GM12891 (cell line): ENCODE results near the gene GGT6.

Experiments used
- POLR2A ChIP-seq: IDR thresholded peaks from 2 replicates; pipeline ENCODE4 v1.6.1; 2011; ENCODE audit warnings: low read depth, low read length, control low read depth
- SPI1 ChIP-seq: IDR thresholded peaks from 2 replicates; pipeline ENCODE4 v1.6.1; 2011; ENCODE audit warnings: low read depth, low read length, control low read depth

DNA sequence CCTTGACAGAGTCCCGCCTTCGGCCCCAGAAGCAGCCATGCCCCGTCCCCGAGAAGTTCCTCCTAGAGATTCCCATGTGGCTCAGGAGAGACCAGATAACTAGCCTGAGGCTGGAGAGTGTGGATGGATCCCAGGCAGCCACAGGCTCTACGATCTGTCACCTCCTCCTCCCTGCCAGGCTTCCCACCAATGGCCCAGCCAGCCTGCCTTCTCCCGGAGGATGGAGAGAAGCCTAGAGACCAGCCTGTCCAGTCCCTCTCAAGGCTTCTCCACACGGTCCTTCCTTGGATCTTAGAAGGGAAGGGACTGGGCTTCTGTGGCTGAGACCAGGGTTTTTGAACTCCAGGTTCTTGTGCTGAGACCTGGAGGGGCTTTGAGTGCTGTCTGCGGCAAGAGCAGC lies 22.3 kb upstream of the GGT6 start:
- TF ChIP-seq SPI1, result no peak
- TF ChIP-seq POLR2A, result no peak
